Coronary artery (tissue), 2 donors: Measurements from ENCODE around the gene APLN.

Source experiments
- DNase-seq: peaks from one replicate; pipeline ENCODE4 v3.0.0-alpha.2; 2017; ENCODE audit warnings: low spot score
- H3K27ac ChIP-seq, 2 donors: fragments of 200-600 bp; sonication (generic); one replicate each; pipeline ENCODE4 v1.5.1; 2016 to 2019
- H3K4me3 ChIP-seq: fragments of 200-600 bp; sonication (generic); 2 replicates; pipeline ENCODE4 v1.5.1; 2016; ENCODE audit warnings: mild to moderate bottlenecking, moderate library complexity
- CTCF ChIP-seq: fragments of 200-600 bp; sonication (generic); IDR thresholded peaks from one replicate; pipeline ENCODE4 v1.5.1; 2019; ENCODE audit warnings: antibody characterized with exemption

Gene APLN

GRCh38 chrX:129654652-129655546 lies at the start of gene APLN:
Gene APLN, minus strand, starts transcription at chrX:129654956. Its CDS starts 326 bp downstream, at chrX:129654630.
- peak within 1 kb of the TSS in 1 of 2 donors; percentile 20 for H3K27ac ChIP-seq
- TF ChIP-seq CTCF, result no peak
- peak; percentile 69 for DNase-seq
- peak within 1 kb of the TSS; percentile 71 for H3K4me3 ChIP-seq

GRCh38 chrX:129704491-129704890 lies 49.7 kb upstream of the APLN start:
- no peak for TF ChIP-seq CTCF
- no peak for DNase-seq
- Histone ChIP-seq H3K27ac (no peak overlapping the region), H3K4me3 (no peak overlapping the region)

GRCh38 chrX:129701624-129702069 lies 46.9 kb upstream of the APLN start:
- H3K4me3 ChIP-seq, result no peak overlapping the region
- peak; percentile 77 for DNase-seq
- H3K27ac ChIP-seq, result peak overlapping the region in 1 of 2 donors; percentile 54
- no peak for TF ChIP-seq CTCF

GRCh38 chrX:129700536-129700935 lies 45.8 kb upstream of the APLN start:
- Histone ChIP-seq H3K27ac (peak overlapping the region in 1 of 2 donors; percentile 54), H3K4me3 (no peak overlapping the region)
- no peak for TF ChIP-seq CTCF
- DNase-seq, result peak; percentile 55

GRCh38 chrX:129698150-129698549 lies 43.4 kb upstream of the APLN start:
- no peak for TF ChIP-seq CTCF
- H3K27ac ChIP-seq, result no peak overlapping the region
- H3K4me3 ChIP-seq, result no peak overlapping the region
- no peak for DNase-seq

- DNase-seq, result peak; percentile 55
- TF ChIP-seq CTCF, result no peak
- H3K4me3 ChIP-seq, result no peak overlapping the region
- H3K27ac ChIP-seq, result no peak overlapping the region
Observed at GRCh38 chrX:129697204-129697829, 42.6 kb upstream of the APLN start.
